ENCODE results near the gene PPM1M.

DNA sequence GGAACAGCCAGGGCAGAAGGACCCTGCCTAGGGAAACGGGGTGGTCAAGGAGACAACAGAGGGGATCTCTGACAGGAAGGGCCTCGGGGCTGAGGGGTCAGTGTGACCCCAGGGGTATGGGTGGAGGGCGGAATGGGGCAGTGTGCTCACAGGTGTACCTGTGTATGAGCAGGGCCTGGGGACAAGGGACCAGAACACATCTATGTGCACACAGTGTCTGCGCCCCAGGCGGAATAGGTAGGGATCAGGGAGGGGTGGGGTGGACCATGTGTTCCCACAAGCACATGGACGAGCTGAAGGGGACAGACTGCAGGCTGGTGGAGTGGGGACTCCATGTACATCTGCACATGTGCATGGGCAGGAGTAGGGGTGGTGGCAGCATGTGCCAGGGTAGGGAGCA lies 15.1 kb upstream of the PPM1M start:
- no peak for TF ChIP-seq YY1 (IDR thresholded peaks at IDR 0.05; ENCODE audit: insufficient read depth, insufficient read length)
- no peak for TF ChIP-seq SUZ12 (IDR thresholded peaks at IDR 0.05; ENCODE audit: extremely low read depth, insufficient read depth, insufficient read length)
- TF ChIP-seq ZNF274 (IDR thresholded peaks at IDR 0.05; ENCODE audit: low read depth, low read length), result no peak

Data from NT2/D1 (cell line).